NCI-H2196 treated with DMSO at 0.1 percent for 48 hours (cell line): ENCODE results near the gene NEURL1.
"Not testable (repeated sequence)": the region's sequence is repeated elsewhere in the genome, so short reads cannot be mapped to it uniquely, and the experiment has no call there.

Experiments
- DNase-seq: peaks from one replicate; lab custom pipeline; 2025; ENCODE audit not compliant: unreplicated experiment; lab: John Stamatoyannopoulos, UW

Gene NEURL1

DNA sequence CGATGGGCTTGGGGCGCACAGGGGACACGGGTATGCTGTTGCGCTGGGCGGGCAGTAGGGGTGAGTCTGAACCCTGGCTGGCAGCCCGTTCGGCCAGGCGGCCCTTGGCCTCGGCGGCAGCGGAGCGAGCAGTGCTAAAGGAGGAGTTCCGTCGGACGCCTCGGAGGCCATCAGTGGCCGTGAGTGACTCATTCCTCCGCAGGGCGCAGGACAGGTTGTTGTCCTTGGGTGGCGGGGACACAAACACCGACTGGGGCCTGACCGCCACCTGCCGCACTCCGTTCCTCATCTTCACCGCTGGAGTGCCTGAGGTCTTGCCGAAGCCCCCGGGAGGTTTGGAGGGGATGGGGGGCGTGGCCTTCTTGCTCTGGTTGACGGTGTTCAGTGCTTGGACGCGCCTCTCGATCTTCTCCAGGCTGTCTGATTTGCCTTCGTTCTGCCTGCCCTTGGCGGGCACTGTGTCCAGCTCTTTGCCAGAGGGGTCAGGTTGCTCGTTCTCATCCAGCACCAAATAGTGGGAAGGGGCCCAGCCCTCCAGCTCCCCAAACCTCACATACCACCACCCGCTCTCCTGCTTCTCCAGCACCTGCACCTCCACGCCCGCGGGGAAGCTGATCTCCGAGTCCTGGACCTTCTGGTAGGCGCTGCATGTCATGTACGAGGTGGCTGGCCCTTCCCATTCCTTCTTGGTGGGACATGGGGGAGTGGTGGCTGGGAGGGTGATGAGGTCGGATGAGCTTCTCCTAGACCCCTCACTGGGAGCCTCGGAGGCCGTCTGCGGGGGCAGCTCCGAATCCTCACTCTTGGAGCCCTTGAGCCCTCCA is 108.7 kb downstream of the NEURL1 start:
- no peak for DNase-seq

GRCh38 chr10:103602852-103603155 is 109.3 kb downstream of the NEURL1 start:
- DNase-seq = no peak

DNA sequence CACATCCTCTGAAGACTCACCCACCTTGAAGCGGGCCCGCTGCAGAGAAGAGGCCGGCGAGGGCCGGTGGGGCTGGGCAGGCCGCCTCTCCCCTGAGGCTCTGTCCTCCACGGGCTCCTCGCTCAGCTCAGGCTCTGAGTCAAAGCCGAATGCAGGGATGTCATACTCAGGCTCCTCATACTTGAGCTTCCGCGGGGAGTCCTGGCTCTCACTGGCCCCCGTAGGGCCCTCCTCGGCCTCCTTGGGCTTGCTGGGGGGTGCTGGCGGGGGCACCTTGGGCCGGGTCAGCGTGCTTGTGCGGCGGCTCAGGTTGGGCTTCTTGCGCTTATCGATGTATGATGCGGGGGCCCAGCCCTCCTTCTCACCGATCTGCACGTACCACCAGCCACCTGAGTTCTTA is 109.9 kb downstream of the NEURL1 start:
- no peak for DNase-seq

DNA sequence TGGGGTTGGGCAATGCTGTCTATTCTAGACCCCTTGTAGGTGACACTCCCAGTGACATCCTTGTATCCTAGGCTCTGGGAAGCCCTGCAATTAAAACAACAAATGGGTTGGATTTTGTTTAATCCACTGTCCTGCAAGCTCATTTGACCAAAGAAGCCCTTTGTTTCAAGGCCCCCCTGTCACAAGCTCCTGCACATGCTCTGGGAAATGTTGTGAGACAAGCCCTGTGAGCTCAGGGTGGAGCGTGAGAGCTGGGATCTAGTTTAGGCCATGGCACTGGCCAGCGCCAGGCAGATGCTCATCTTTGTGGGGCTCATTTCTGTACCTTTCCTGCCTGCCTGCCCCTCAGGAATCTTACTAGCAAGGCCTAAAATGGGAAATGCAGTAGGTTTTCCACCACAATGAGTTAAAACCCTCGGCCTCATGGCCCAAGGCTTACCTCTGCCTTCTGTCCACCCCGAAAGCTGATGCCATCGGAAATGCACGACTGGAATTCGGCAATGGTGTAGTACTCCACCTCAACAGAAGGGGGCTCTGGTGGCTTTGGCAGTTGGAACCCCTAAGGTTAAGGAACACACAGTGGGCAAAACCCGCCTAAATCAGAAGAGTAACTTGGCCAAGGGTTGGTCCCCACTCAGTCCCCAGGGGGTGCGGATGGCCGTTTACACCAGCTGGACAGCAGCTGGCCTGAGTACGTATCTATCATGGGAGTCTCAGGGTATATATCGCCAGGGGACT is 112.0 kb downstream of the NEURL1 start:
- no peak for DNase-seq

- not testable (repeated sequence) for DNase-seq
These were observed 112.6 kb downstream of the NEURL1 start for GRCh38 chr10:103606097-103606438.

- DNase-seq = not testable (repeated sequence)
These were observed 113.5 kb downstream of the NEURL1 start for GRCh38 chr10:103607051-103607450.

DNA sequence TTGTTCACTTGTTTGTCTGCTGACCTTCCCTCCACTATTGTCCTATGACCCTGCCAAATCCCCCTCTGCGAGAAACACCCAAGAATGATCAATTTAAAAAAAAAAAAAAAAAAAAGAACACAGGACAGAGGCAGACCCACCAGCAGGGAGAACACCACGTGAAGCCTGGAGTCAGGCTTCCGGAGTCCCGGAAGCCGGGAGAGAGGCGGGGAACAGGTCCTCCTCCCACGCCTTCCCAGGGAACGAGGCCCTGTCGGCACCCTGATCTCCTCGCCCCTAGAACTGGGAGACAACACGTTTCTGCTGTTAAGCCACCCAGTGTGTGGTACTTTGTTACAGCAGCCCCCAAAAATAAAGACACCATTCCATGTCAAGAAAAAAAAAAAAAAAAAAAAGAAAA is 114.6 kb downstream of the NEURL1 start:
- not testable (repeated sequence) for DNase-seq

- DNase-seq = no peak
These were observed 116.0 kb downstream of the NEURL1 start for GRCh38 chr10:103609231-103610082.

- no peak for DNase-seq
These were observed 116.6 kb downstream of the NEURL1 start for GRCh38 chr10:103610083-103610472.

DNA sequence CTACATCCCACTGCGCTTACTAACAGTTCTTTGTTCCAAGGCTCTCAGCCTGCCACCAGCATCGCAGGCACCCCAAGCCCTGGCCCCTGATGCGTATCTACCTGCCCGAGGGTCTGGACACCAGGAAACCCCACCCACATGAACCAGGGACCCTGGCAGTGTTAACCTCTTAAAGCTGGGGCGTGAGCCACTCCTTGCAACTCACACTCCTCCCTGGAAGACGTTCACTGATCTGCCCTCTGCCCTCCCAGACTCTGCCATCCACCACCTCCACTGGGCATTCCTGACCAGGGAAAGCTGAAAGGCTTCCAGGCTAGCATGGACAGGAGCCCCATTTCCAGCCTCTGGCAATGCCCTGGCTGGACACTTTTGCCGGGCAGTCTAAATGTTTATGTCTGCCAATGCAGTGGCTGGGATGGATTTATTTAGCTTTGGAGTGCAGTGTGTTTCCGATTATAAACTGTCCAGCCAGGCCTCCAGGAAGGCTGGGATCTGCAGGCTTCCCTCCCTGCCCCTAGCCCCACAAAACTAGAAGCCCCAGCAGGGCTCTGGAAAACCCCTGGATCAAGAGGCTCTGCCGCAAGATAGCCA is 117.5 kb downstream of the NEURL1 start:
- DNase-seq = no peak

- DNase-seq = no peak
These were observed 119.2 kb downstream of the NEURL1 start for GRCh38 chr10:103612462-103613365.

GRCh38 chr10:103613616-103614015 is 120.1 kb downstream of the NEURL1 start:
- DNase-seq = no peak

DNA sequence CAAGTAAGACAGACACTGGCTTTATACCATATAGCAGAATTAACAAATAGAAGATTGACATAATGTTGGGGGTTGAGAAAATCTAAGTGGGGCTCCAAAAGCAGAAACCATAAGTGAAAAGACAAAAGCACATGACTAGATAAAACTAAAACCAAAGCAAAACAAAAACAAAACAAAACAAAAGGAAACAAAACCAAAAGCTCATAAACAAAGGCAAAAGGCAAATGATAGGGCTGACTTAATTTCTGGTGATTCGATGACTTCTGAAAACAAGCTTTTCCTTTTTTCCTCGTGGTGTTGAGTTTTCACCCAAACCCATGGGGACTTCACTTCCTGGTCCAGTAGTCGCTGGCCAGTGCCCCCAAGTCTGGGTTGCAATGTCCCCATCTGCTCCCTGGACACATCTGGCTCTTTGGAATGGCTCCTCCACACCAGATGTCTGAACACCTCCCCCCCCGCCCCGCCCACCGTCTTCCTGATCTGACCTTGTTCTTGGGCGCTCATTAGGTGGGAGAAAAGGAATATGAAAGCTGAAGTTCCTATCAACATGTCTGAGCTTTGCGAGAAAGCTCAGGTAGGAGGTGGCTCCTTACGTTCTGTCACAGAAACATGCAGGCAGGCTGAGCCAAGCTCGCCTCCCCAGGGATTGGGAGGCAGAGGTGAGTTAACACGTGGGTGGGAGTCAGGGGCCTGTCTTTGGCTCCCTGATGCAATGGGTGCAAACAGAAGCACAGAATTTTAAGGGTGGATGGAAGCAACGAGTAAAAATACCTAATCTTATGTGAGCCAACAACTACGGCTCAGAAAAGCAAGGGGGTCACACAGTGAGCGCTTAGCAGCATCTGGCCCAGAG is 121.0 kb downstream of the NEURL1 start:
- no peak for DNase-seq

GRCh38 chr10:103616705-103617601 is 123.4 kb downstream of the NEURL1 start:
- DNase-seq = no peak

GRCh38 chr10:103617602-103618385 is 124.3 kb downstream of the NEURL1 start:
- no peak for DNase-seq

DNA sequence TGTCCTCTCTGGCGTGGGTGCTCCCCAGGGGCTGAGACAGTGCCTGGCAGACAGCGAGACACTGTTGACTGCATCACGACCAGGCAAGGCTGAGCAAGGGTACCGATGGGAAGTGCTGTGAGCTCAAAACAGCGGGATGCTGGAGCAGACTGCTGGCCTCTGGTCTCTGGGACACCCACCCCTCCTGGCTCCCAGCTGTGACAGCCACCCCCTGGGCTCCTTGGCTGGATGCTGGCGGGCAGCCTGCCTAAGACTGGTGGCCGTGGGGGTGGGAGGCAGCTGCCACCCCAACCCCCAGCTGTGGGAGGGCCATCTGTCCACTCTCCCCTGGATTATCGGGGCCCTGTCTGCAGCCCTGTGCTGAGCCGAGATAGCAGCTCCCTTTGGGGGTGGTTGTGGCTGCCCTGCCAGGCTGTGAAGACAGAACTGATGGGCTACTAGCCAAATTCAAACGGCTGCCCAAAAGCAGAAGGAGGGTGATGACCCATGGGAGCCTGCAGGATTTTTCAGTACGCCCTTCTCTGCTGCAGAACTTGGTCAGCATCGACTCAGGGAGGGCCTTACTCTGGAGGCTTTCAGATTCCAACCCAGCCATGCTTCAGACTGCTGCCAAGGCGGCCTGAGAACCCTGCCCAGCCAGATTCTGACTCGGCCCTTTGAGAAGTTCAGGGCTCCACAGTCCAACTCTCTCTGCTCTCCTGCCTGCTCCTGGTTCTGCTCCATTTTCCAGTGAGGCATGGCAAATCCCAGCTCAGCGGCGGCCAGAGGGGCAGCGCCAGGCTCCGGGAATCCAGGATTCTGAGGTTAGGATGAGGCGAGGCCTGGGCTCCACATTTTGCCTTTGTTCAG is 125.3 kb downstream of the NEURL1 start:
- no peak for DNase-seq
